MV-4-11 (cell line): ENCODE results near the gene PRADC1.

Source experiments
- DNase-seq: peaks from one replicate; lab custom pipeline; 2025; lab: John Stamatoyannopoulos, UW

Gene PRADC1

GRCh38 chr2:73235315-73236028 lies 2.4 kb upstream of the PRADC1 start:
- no peak for DNase-seq

- peak; percentile 86 for DNase-seq
Measured at GRCh38 chr2:73233932-73234832, 1.1 kb upstream of the PRADC1 start, which contains the start of gene CCT7. Gene CCT7, plus strand, starts transcription at chr2:73234308. Its CDS starts 71 bp downstream, at chr2:73234379.

- DNase-seq: no peak
Measured at GRCh38 chr2:73232403-73233153, 461 bp downstream of the PRADC1 start.

GRCh38 chr2:73228631-73229030 lies 4.4 kb downstream of the PRADC1 start:
- DNase-seq: no peak

- DNase-seq: no peak
Measured at GRCh38 chr2:73227086-73227485, 6.0 kb downstream of the PRADC1 start.

GRCh38 chr2:73225513-73226360 lies 7.3 kb downstream of the PRADC1 start:
- peak; percentile 50 for DNase-seq

GRCh38 chr2:73223821-73224220 lies 9.2 kb downstream of the PRADC1 start:
- DNase-seq: no peak

- no peak for DNase-seq
Measured at GRCh38 chr2:73218298-73218697, 14.7 kb downstream of the PRADC1 start.

GRCh38 chr2:73217826-73218225 lies 15.2 kb downstream of the PRADC1 start:
- DNase-seq: no peak

- DNase-seq: no peak
Measured at GRCh38 chr2:73217160-73217559, 15.9 kb downstream of the PRADC1 start.

- no peak for DNase-seq
Measured at GRCh38 chr2:73215254-73215653, 17.8 kb downstream of the PRADC1 start.

GRCh38 chr2:73214120-73215035 lies 18.7 kb downstream of the PRADC1 start, which contains the start of gene SMYD5:
Gene SMYD5, plus strand, starts transcription at chr2:73214245. Its CDS starts 22 bp downstream, at chr2:73214267.
- peak; percentile 82 for DNase-seq

- peak; percentile 66 for DNase-seq
Measured at GRCh38 chr2:73212448-73213176, 20.4 kb downstream of the PRADC1 start.

- DNase-seq: no peak
Measured at GRCh38 chr2:73212098-73212447, 21.0 kb downstream of the PRADC1 start.

- no peak for DNase-seq
Measured at GRCh38 chr2:73210696-73211095, 22.3 kb downstream of the PRADC1 start.

- DNase-seq: no peak
Measured at GRCh38 chr2:73210019-73210418, 23.0 kb downstream of the PRADC1 start.

GRCh38 chr2:73208258-73208657 lies 24.8 kb downstream of the PRADC1 start:
- DNase-seq: no peak

- no peak for DNase-seq
Measured at GRCh38 chr2:73205611-73206010, 27.4 kb downstream of the PRADC1 start.

GRCh38 chr2:73203055-73203681 lies 29.9 kb downstream of the PRADC1 start:
- no peak for DNase-seq
